Right lobe of liver (tissue), 6 donors: ENCODE results near the gene STRAP. TPM values are rescaled to one million over a fixed set of nuclear protein-coding genes. Genes with fewer than 3 reads are reported as not detected.

Experiments used
- ATAC-seq, 4 donors: fragments of 200-7000 bp; cut with Tn5 transposase; one replicate each; pipeline ENCODE4 v1.9.1; 2020; ENCODE audit warnings: mild to moderate bottlenecking in 4 of 4, moderate library complexity in 4 of 4
- DNase-seq, 3 donors: peaks; one replicate each; pipeline ENCODE4 v3.0.0-alpha.2; 2020
- H3K27ac ChIP-seq, 3 donors: fragments of 200-600 bp; one replicate each; pipeline ENCODE4 v1.8.0; 2022
- H3K27me3 ChIP-seq, 2 donors: fragments of 200-600 bp; one replicate each; pipeline ENCODE4 v1.8.0; 2022
- H3K36me3 ChIP-seq, 4 donors: fragments of 200-600 bp; sonication (generic) in 1 of 4; one replicate each; pipeline versions ENCODE4 v1.5.1 to v1.8.0; 2017 to 2022; ENCODE audit warnings: control low read depth in 1 of 4
- H3K4me1 ChIP-seq, 4 donors: fragments of 200-600 bp; sonication (generic) in 1 of 4; one replicate each; pipeline versions ENCODE4 v1.5.1 to v1.8.0; 2017 to 2022; ENCODE audit warnings: control low read depth in 1 of 4
- H3K4me3 ChIP-seq, 3 donors: fragments of 200-600 bp; one replicate each; pipeline ENCODE4 v1.8.0; 2022
- H3K9me3 ChIP-seq, 4 donors: fragments of 200-600 bp; sonication (generic) in 1 of 4; one replicate each; pipeline versions ENCODE4 v1.5.1 to v1.8.0; 2017 to 2022; ENCODE audit warnings: control low read depth in 1 of 4
- CTCF ChIP-seq, 4 donors: fragments of 200-600 bp in 3 of 4; fragments of 450-650 bp in 1 of 4; IDR thresholded peaks; one replicate each; pipeline versions ENCODE4 v1.5.1 to v1.8.0; 2016 to 2022; ENCODE audit warnings: antibody characterized with exemption in 4 of 4, mild to moderate bottlenecking in 2 of 4
- POLR2A ChIP-seq: fragments of 450-650 bp; IDR thresholded peaks from one replicate; pipeline ENCODE4 v1.6.1; 2017; ENCODE audit warnings: antibody characterized with exemption, mild to moderate bottlenecking
- WGBS: methylation state at CpG from one replicate; pipeline ENCODE4 v1.1.6; 2018; ENCODE audit warnings: low coverage, low lambda C conversion rate; ENCODE audit not compliant: insufficient coverage; ENCODE audit errors: missing lambda C conversion rate; 5-methylcytosine and 5-hydroxymethylcytosine counted together
- intact Hi-C, 2 donors: fragments of 100-400 bp; cut with DNase I; formaldehyde crosslinking; loops; one replicate each; pipeline versions ENCODE4 v1.11.2 to v1.14.1; 2022
- long read RNA-seq: library from polyadenylated mRNA; unstranded; transcript quantifications from one replicate; pipeline ENCODE4 v2.0.0, GENCODE V29; 2019
- total RNA-seq, 6 experiments: library from RNA; depleted of rRNA in 2 of 6; stranded (reverse); fragments of >200 nt in 2 of 6; fragmentation: NEBNext Ultra II Directional in 3 of 6; extraction: Animal tissue kit (Norgen Biotek cat#: 25700) in 3 of 6; gene quantifications; one replicate each; pipeline versions ENCODE4 v1.1.0 to v1.2.4, GENCODE V29; 2016 to 2023
- donor health status: DM: no; HTN: yes; CAD: no.
- donor health status: DM: no; HTN: no; CAD: no.
- donor health status: DM: no; HTN: no; CAD: no.
- donor health status: DM: no; HTN: yes; CAD: no.
- donor health status: DM: no; HTN: yes; CAD: no.

STRAP gene, protein sequence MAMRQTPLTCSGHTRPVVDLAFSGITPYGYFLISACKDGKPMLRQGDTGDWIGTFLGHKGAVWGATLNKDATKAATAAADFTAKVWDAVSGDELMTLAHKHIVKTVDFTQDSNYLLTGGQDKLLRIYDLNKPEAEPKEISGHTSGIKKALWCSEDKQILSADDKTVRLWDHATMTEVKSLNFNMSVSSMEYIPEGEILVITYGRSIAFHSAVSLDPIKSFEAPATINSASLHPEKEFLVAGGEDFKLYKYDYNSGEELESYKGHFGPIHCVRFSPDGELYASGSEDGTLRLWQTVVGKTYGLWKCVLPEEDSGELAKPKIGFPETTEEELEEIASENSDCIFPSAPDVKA
- 10 to 100 TPM; 41.3 to 53.5 (median 43.0) TPM for total RNA-seq
- long read RNA-seq, transcript STRAP-202 (10 exons, 1,866 nt), result major isoform, 24 of 25 reads
- long read RNA-seq, partial matches to known transcripts, result 0 of 25 reads
- long read RNA-seq, other reads (novel, unspliced or antisense), result 0 of 25 reads

DNA sequence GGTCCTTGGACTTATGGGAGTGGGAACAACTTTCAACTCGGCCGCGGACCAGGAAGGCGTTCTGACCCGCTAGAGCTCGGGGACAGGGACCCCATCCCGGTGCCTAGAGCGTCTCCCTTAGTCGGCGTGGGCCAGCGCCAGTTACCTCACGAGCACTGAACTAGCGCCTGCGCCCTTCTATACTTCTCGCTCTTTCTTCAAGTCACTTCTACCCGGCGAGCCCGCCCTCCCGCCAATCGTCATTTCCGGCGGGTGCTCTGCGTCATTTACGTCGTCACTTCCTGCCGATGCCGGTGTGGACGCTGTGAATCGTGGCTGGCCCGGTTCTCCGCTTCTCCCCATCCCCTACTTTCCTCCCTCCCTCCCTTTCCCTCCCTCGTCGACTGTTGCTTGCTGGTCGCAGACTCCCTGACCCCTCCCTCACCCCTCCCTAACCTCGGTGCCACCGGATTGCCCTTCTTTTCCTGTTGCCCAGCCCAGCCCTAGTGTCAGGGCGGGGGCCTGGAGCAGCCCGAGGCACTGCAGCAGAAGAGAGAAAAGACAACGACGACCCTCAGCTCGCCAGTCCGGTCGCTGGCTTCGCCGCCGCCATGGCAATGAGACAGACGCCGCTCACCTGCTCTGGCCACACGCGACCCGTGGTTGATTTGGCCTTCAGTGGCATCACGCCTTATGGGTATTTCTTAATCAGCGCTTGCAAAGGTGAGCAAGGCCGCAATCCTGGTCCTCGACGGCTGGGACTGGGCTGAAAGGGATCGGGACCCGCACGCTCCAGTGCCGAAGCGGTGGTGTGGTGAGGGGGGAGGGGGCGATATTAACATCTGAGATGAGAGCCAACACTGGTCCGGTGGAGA is at the start of gene STRAP:
STRAP (plus strand) TSS at position 270 of the 854 bp plus-strand sequence; CDS start at position 591, 321 bp downstream.
- peak within 1 kb of the TSS; percentile 96 to 100 (median 99) for H3K27ac ChIP-seq
- no peaks in the 10 kb centered on the region for H3K27me3 ChIP-seq
- WGBS, result 1% methylated on average over 40 of the region's 63 CpGs
- DNase-seq, result peak; percentile 95 to 98 (median 98)
- no peak for TF ChIP-seq CTCF (IDR thresholded peaks at IDR 0.05)
- TF ChIP-seq POLR2A, result peak; percentile 99
- H3K4me3 ChIP-seq, result peak within 1 kb of the TSS; percentile 68 to 78 (median 76)
- ATAC-seq, result peak; percentile 91 to 95 (median 92)
- H3K9me3 ChIP-seq, result no peaks in the 10 kb centered on the region
- H3K36me3 ChIP-seq, result no peaks in the 10 kb centered on the region
- intact Hi-C loops, result no loop called here
- H3K4me1 ChIP-seq, result peaks cover 0 to 47% (median 9%) of the 10 kb centered on the region in 4 donors

DNA sequence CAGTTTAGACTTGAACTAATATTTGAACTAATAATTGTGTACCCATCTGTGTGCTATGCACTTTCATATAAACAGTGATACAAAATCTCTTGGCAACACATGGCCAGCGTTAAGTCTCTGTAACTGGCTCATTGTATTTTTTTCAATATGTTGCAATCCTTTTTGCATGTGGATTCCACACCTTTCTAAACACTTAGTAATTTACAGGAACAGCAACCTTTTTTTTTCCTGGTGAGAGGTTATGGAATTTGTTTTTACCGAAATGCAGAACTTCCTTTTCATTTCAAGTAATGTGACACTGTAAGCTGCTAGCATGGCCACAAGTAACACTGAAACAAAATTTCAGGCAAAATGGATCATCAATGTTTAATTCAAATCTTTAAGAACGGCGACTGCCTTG is 47.6 kb upstream of the STRAP start:
- Histone ChIP-seq H3K4me3 (no peak overlapping the region), H3K27me3 (no peaks in the 10 kb centered on the region), H3K4me1 (no peaks in the 10 kb centered on the region), H3K9me3 (no peaks in the 10 kb centered on the region), H3K36me3 (no peaks in the 10 kb centered on the region), H3K27ac (no peak overlapping the region)
- intact Hi-C loops, result no loop called here
- TF ChIP-seq POLR2A (no peak), CTCF (IDR thresholded peaks at IDR 0.05) (no peak)
- DNase-seq (no peak), ATAC-seq (peak in 1 of 4 donors; percentile 70)
- WGBS, result 60% methylated on average over 4 of the region's 4 CpGs

DNA sequence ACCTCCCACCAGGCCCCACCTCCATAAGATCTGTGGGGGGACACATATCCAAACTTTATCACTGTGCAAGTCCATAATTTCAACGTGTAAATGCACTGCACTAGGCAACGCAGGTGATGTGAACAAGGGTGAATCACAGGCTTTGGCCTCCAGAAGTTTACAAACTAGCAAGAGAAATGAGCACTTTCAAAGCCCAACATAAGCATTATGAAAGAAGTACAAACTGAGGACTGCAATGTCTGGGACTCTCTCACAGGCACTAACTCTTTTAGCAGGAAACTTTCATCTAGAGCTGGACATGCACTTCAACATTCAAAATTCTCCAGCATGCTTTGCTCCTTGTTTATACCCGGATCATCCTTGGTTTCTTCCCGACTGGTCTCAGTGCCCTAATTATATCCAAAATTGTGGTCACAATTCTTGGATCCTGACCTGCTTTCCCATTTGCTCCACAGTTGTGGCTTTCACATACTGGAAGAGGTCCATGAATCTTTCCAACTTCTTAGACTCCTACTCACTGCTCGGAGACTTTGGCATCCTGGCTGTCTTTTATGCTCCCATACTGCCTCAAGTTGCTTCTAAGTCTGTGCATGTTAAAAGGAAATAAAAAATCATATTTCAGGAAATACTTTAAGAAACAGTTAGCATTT is 44.9 kb upstream of the STRAP start:
- no peak for DNase-seq
- H3K36me3 ChIP-seq, result no peaks in the 10 kb centered on the region
- no peak overlapping the region for H3K27ac ChIP-seq
- no peak overlapping the region for H3K4me3 ChIP-seq
- ATAC-seq, result no peak
- H3K27me3 ChIP-seq, result no peaks in the 10 kb centered on the region
- TF ChIP-seq POLR2A (no peak), CTCF (IDR thresholded peaks at IDR 0.05) (no peak)
- no peaks in the 10 kb centered on the region for H3K9me3 ChIP-seq
- intact Hi-C loops, result no loop called here
- WGBS, result 60% methylated on average over 5 of the region's 5 CpGs
- no peaks in the 10 kb centered on the region for H3K4me1 ChIP-seq

DNA sequence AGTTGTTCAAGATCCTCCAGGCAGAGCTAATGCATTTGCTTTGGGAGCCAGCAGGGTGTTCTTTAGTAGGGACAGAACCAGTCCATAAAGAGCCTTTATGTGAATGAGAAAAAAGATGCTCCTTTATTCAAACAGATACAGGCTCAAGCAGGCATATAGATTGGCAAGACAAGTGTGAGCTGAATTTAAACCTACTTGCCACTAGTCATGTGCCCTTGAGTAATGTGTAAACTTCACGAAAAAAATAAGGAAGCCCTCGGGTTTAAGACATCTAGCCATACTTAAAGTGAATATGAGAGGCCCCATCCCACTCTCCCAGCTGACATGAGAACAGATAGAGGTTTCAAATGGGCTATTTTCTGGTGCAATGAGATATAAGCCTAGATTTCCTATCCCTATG is 43.1 kb upstream of the STRAP start:
- no peaks in the 10 kb centered on the region for H3K36me3 ChIP-seq
- no peak for TF ChIP-seq CTCF (IDR thresholded peaks at IDR 0.05)
- no peak for TF ChIP-seq POLR2A
- no peaks in the 10 kb centered on the region for H3K4me1 ChIP-seq
- H3K27me3 ChIP-seq, result no peaks in the 10 kb centered on the region
- H3K27ac ChIP-seq, result no peak overlapping the region
- no peak overlapping the region for H3K4me3 ChIP-seq
- no peak for DNase-seq
- H3K9me3 ChIP-seq, result no peaks in the 10 kb centered on the region
- intact Hi-C loops, result no loop called here
- ATAC-seq, result no peak
- WGBS, result 31% methylated on average over 2 of the region's 2 CpGs
